Measurements from ENCODE around the gene SEMA4C. TPM values are rescaled to one million over a fixed set of nuclear protein-coding genes. Genes with fewer than 3 reads are reported as not detected.

The SEMA4C gene
- total and polyA plus RNA-seq, 9 of the 15 experiments (the other 6 are each of a cell fraction or from before 2014, with no cell fraction given): 0.32 to 59.7 (median 23.9) TPM

- TF ChIP-seq ZNF407 (IDR thresholded peaks at IDR 0.05; ENCODE audit: low read depth): no peak
- no peak for TF ChIP-seq FOXP4 (CRISPR knock-in tag; IDR thresholded peaks at IDR 0.05; ENCODE audit: borderline replicate concordance)
- no peak for TF ChIP-seq SAFB (IDR thresholded peaks at IDR 0.05; ENCODE audit: borderline replicate concordance, low read depth, low read length)
- peak; percentile 35; the same call in 1 of the 2 replicates for TF ChIP-seq PHF8 (IDR thresholded peaks at IDR 0.05; ENCODE audit: borderline replicate concordance, low read length)
- TF ChIP-seq ZNF592 (IDR thresholded peaks at IDR 0.05): peak; percentile 21; the same call in 1 of the 2 replicates
Measured at GRCh38 chr2:96869822-96870625, at the start of gene SEMA4C (continued).
